Activated T-cell treated with anti-CD3 and anti-CD28 coated beads for 4 hours (primary cell): Measurements from ENCODE around the gene HTR3A.

Source experiments
- DNase-seq: peaks from one replicate; pipeline ENCODE4 v3.0.0-alpha.2; 2020

HTR3A gene

DNA sequence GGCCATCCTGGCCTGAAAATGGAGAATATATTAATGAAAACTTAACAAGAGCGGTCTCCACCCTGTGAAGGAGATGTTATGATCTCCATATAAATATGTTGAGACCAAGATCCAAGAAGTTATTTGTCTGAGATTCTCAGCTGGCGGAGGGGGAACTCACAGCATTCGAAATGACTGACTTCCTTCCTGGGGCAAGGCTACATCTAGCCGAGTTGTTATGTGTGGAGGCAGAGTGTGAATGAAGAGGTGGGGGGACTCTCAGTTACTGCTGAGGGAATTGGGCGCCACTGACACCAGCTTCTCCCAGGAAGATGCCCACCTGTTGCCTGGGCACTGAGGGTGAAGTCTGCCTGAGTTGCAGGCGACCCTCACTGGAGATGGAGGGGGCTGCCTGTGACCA, 5.9 kb downstream of the HTR3A start:
- no peak for DNase-seq

DNA sequence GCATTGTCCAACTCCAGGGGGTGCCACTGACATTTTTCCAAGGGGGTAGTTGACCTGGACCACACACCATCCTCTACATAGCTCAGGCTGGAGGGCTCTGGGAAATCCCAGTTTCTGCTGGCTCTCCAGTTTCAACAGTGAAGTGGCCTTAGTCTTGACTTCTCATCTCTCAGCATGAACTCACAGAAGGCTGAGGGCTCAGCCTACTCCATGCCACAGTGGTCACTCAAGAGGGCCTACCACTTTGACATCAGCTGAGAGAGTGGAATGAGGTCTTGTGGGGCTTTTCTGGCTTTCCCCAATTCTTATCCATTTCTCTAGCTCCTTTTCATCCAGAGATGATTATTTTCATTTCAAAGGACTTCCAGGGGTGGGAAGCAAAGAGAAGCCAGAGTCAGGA, 7.4 kb downstream of the HTR3A start:
- no peak for DNase-seq

DNA sequence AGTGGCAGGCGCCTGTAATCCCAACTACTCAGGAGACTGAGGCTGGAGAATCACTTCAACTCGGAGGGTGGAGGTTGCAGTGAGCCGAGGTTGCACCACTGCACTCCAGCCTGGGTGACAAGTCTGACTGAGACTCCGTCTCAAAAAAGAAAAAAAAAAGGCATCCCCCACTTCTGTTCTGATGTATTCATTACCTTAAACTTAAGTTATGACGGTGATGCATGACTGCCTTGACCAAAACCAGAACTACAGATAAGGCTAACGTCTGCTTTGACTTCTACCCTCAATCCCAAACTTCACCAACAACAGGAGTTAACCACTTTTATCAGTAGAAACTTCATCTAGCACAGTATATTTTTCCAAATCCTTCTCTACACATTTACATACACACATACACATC, 9.9 kb downstream of the HTR3A start:
- no peak for DNase-seq

DNA sequence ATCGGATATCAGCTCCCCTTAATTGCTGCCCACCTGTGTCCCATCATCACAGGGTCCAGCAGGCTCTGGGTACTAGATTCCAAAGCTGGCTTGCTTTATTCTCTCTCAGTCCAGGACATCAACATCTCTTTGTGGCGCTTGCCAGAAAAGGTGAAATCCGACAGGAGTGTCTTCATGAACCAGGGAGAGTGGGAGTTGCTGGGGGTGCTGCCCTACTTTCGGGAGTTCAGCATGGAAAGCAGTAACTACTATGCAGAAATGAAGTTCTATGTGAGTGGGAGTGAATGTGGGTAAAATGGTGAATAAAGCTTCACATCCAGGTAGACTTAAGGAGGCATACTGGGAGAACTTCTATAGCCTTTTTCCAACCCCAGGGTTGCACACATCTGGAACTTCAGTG, 11.0 kb downstream of the HTR3A start:
- DNase-seq = no peak

DNA sequence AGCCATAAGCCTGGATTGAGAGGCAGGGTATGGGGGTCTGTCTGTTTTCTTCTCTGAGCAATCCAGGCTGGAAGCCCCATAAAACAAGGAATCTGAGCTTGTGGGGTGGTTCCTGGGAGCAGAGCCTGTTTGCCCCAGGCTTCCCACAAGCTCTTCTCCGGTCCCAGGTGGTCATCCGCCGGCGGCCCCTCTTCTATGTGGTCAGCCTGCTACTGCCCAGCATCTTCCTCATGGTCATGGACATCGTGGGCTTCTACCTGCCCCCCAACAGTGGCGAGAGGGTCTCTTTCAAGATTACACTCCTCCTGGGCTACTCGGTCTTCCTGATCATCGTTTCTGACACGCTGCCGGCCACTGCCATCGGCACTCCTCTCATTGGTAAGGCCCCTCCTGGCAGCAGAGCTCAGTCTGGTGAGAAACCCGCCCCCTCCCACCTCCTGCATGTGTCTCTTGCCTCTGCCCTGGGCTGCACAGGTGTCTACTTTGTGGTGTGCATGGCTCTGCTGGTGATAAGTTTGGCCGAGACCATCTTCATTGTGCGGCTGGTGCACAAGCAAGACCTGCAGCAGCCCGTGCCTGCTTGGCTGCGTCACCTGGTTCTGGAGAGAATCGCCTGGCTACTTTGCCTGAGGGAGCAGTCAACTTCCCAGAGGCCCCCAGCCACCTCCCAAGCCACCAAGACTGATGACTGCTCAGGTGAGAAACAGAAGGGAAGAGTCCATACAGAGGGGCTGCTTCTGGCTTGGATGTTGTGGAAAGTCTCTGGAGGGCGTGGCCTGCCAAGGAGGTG, 11.6 kb downstream of the HTR3A start:
- DNase-seq = no peak

DNA sequence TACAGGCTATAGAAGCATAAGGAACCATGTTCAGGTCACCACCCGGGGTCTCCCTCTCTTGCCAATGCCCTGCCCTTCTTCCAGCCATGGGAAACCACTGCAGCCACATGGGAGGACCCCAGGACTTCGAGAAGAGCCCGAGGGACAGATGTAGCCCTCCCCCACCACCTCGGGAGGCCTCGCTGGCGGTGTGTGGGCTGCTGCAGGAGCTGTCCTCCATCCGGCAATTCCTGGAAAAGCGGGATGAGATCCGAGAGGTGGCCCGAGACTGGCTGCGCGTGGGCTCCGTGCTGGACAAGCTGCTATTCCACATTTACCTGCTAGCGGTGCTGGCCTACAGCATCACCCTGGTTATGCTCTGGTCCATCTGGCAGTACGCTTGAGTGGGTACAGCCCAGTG, 14.5 kb downstream of the HTR3A start:
- DNase-seq = no peak

DNA sequence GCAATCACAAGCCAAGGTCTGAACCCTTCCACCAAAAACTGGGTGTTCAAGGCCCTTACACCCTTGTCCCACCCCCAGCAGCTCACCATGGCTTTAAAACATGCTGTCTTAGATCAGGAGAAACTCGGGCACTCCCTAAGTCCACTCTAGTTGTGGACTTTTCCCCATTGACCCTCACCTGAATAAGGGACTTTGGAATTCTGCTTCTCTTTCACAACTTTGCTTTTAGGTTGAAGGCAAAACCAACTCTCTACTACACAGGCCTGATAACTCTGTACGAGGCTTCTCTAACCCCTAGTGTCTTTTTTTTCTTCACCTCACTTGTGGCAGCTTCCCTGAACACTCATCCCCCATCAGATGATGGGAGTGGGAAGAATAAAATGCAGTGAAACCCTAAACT, 15.0 kb downstream of the HTR3A start:
- DNase-seq = no peak

DNA sequence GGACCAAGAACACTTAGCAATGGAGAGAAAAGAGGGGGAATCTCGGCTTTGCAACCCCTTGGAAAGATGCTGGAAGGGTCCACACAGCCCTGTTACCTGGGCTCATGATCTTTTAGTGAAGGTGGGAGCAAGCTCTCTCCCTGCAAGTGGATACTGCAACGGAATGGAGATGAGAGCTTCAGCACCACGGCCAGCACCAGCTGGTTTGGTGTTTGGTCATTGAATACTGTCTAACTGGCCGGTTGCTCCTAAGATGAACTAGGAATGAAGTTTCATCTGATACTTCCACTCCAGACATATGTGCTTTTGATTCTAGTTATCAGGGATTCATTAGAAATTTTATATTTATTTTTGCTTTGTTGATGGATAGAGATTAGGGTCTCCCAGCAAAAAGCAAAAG, 16.3 kb downstream of the HTR3A start:
- no peak for DNase-seq

DNA sequence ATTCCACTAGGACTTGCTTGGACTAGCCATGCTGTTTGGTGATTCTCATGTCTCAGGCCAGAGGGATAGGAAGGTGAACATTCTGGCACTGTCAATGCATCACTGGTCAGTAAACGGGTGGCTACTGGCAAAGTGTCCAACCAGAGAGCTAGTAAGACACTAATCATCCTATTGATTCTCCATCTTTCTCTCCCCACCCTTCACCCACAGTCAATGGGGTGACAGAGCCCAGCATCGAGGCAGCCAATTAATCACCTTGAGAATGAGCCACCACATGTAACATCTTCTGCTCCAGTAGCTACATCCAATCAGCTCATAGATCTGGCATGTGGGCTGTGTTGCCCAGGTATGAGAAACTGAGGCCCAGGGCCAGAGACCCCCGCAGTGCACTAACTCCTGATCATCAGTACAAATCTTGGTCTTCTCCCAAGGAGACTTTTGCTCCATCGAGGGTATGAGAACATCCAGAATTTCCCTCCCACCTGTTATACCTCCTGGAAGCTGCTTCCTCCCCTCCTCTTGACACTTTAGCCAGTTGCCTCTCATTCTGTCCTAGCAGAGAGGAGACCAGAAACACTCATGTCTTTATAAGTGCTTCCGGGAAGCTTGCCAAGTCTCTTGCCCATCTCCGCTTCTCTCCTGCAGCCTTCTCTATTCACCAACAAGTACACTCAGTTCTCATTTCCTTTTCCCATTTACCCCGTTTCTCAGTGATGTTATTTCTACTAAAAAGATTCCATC, 17.0 kb downstream of the HTR3A start:
- no peak for DNase-seq

DNA sequence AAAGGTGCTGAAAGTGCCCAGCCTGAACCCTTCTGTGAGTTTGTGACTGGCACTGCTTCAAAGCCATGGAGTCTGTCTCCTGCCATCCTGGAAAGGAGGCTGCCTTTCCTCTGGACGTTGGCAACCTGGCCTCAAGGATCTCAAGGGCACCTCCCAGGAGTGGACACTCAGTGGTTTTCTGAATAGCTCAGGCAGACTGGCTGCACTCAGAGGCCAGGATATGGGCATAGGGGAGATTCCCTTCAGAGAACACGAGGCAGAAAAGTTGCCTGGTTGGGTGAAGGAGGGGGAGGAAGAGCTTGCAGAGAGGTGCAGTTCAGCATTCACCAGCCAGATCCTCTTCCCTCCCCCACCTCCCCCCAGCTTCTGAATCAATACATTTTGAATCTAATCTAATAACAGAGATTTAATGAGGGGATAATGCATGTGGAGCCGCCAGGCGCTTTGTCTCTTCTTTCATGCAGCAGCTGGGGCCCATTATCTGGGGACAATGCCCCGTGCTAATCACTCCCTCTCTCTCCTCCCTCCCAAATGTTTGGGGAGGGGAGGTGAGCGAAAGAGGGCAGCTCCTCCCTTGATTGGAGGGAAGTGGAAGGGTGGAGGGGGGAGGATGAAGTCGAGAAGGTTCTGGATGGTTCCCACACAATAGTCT, 17.7 kb downstream of the HTR3A start:
- no peak for DNase-seq

DNA sequence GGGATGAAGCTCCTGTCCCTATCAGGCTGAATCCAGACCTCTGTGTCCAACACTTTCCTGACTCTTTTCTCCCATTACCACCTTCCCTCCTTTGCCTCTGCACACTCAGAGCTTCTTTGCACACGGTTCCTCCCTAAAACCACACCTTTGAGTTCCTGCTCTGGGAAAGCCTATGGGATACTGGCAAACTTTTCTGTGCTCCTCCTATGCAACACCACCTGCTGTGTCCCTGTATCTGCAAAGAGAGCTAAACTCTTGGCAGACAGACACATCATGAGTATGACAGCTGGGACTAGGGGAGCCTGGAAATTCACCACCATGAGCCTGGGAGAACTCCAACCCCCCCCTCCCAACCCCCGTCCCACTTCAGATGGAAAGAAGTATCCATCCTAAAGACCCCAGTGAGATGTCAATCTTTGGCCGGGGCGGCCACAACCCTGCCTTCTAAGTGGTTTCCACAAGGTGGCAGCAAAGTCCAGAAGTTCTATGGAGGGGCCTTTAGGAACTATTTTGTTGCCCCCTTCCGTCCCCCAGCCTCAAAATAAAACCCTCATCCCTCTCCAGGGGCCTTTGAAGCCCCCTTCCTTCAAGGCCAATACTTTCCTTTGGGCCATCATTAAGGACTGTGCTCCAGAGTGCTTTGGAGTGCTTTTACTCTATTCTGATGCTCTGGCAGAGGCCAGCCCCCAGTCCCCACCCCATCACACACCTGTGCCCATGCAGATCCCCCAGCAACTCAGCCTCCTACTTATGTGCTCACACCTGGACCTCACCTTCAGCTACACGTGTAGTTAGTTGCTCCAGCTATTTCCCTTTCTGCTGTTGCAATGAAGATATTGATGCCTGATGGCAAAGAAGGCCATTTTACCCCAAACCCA, 19.4 kb downstream of the HTR3A start:
- DNase-seq = peak; percentile 28

DNA sequence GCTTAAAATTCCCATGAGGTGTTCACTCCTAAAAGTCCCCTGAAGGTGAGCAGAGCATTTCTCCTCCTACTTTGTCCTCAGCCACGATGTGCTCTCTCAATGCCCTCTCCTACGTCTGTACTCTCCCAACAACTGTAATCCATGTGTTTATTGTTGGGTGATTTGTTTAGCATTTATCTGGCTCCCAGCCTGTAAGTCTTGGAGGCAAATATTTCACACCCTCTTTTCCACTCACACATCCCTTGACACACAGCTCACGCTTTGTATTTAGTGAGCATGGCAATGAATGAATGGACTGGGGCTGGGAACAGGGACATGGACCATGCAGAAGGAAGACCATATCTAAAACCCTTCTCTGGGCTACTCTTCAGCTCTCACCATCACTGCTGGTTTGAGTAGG, 22.6 kb downstream of the HTR3A start:
- no peak for DNase-seq

DNA sequence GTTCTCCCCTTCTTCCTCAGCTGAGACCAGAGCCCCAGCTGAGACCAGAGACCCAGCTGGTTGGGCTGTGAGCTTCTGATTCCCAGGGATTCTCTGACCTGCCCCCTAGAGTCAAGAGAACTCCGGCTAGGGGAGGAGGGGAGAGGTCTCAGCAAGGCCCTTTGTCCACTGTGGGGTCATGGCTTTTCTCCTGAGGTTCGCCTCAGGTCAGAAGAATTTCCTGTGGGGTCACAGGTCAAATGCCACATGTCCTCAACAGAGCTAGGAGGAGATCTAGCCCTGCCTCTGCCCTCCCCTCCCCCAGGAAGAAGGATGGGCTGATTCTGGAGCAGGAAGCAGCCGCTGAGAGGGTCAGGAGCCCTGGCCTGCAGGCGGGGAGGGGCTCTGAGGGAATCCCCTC, 23.7 kb downstream of the HTR3A start:
- DNase-seq = no peak

DNA sequence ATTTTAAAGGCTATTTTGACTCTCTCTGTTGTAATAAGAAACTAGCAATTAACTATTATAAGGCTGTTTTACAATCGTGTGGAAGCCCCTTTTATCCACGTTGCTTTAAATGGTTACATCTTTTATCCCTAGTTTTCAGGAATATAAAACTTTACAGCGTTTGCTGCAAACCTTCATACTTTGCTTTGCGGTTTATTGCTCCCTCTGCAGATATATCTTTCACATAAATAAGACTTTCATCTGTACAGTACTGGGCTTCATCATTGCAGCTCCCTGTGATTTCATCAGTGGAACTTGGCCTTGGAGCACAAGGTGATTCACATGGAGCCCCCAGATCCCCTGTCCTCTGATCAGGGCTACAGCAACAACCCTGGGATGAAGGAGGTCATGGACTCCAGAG, 25.6 kb downstream of the HTR3A start:
- DNase-seq = no peak

DNA sequence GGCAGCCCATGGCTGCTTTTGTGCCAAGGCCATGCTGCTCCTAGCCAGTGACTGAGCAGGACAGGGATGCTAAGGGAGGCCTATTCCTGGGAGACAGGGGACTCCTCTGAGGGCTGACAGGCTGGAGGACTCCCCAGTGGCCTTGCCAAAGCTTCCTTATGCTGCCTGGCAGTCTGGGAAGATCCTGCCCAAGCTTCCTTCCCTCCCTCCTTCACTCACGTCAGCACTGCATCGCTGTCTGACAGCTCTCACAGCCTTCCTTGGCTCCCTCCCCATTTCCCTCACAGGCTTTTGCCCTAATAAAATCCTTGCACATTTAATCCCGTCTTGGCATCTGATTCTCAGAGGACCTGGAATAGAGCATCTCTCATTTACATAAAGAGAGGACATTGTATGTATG, 26.5 kb downstream of the HTR3A start:
- no peak for DNase-seq

DNA sequence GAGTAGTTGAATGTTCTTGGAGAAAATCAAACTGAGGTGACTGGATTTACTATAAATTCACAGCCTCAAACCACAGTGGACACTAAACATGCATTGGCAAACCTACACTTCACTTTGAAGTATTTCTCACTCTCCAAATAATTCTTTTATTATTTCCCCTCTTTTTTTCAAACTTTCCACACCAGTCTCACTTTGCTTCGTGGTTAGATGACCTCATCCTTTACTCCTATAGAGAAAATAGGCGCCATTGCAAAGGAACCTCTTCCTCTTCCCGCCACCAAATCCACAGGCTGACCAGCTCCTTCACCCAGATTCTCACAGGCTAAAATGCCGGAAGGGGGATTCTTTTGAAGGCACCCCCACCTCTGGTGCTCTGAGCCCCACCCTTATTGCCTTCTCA, 33.4 kb downstream of the HTR3A start:
- no peak for DNase-seq

DNA sequence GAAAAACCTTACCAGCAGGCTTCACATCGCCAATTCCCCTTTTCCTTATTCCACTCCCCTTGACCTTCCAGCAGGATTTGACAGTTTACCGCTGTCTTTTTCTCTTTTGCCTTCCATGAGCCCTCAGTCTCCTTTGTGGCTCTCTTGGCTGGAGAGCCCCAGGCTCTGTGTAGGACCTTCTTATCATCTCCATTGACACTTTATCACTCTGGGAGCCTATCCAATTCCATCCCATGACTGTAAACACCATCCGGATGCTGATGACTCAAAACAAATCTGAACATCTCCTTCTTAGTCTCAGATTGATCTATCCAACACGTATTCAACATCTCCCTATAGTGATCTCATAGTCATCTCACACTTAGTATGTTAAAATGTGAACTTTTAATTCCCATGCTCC, 36.0 kb downstream of the HTR3A start:
- no peak for DNase-seq

DNA sequence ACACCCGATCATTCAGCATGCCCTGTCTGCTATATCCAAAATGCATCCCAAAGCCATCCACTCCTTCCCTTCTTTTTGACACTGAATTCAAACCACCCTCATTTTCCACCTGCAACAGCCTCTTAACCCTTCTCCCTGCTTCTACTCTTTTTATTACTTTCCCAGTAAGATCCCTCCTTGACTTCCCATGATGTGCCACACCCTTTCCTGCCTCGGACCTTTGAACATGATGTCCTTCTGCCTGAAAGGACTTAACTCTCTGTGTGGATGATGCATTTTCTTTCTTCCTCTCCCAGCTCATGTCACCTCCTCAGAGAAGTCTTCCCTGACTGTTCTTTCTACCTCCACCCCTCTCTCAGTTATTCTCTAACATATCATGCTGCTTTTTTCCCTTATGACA, 36.5 kb downstream of the HTR3A start:
- no peak for DNase-seq

DNA sequence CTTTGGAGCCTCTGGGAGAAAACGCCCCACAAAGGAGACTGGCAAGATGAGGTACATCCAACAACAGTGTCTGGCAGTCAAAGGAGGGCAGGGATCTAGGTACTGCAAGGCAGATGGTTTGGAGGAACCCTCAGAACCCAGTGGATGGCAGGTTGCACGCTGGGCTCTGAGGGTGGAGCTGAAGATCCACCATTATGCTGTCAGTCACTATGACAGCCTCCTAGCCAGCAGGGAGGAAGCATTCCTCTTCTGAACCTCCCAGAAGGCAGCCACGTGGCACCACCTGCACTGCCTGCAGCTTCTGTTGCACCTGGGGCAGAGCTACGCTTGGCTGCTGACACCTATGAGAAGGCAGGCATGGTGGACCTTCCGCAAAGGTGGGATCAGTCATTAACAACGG, 40.2 kb downstream of the HTR3A start:
- DNase-seq = no peak

DNA sequence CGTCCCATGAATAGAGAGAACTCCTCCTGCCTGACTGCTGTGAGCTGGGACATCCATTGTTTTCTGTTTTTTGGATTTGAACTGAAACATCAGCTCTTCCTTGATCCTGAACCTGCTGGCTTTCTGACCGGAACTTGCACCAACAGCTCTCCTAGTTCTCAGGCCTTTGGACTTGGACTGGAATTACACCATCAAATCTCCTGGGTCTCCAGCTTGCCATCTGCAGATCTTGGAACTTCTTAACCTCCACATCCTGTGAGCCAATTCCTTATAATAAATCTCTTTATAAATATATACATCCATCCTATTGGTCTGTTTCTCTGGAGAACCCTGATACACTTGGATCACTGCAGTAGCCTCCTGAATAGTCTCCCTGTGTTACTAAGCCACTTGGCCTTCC, 42.1 kb downstream of the HTR3A start:
- no peak for DNase-seq

DNA sequence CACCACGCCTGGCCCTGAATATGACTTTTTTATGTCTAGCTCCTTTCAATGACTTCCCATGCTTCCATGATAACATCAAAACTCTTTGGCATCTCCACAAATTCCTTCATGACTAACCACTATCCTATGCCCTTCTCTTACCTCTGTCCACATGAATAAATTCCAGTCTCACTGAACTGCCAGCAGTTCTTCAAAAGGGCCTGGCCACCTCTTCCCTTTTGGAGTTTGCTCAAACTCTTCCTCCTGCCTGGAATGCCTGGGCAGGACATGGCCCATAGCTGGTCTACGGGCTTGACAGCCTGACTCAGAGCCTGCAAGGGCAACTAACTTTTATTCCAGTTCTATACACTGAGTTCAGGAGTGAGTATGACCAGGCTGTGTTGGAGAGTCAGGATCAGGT, 42.8 kb downstream of the HTR3A start:
- no peak for DNase-seq

DNA sequence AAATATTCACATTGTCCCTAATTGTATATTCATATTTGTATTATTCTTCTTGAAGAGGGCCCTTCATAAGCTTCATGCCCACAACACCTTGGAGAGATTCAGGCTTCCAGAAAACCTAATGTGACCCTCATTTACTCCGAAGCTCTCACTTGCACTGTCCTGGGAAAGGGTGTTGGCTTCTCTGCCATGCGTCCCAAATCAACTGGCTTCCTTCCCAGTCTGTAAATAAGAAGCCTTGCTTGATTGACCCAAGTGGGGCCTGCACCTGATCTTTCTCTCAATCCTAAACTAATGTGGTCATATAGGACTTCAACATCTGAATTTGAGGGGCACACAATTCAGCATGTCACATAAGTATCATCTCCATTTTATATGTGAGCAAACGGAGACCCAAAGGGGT, 44.1 kb downstream of the HTR3A start:
- no peak for DNase-seq

DNA sequence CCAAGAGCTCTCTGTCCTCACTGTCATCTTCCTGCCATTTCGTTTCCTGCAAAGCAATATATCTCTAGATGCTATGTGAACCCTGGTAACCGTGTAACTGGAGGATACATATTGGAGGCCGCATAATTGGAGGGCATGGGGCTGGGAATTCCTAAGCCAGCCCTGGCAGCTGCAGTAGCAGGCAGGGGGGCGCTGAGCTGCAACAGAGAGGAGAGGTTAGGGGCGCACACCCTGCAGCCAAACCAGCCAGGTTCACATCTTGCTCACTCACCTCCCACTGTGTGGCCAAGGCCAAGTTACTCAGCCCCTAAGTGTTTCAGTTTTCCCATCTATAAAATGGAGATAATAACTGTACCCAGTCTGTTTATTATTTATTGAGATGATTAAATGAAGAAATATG, 44.7 kb downstream of the HTR3A start:
- no peak for DNase-seq
